A549 (cell line): ENCODE data around the gene KCTD4. TPM values are rescaled to one million over a fixed set of nuclear protein-coding genes. Genes with fewer than 3 reads are reported as not detected.

Experiments
- ATAC-seq, 2 experiments: fragments of 200-7000 bp in 1 of 2; fragments of >200 bp in 1 of 2; cut with Nextera tagmentation in 1 of 2; cut with Tn5 transposase in 1 of 2; 3 replicates each; pipeline versions ENCODE4 v1.8.0 to v1.9.1; 2018 to 2020; ENCODE audit warnings: mild to moderate bottlenecking in 1 of 2, moderate library complexity in 1 of 2
- CTCF ChIA-PET: fragments of 300-600 bp; sonication (Branson Sonifier 250); formaldehyde crosslinking; extraction: SDS; loops from one replicate; lab custom pipeline; 2021; ENCODE audit warnings: antibody characterized with exemption, inconsistent platforms; lab: Yijun Ruan, JAX
- POLR2A ChIA-PET: fragments of 350-600 bp; formaldehyde crosslinking; extraction: SDS; loops from one replicate; lab custom pipeline; 2021; ENCODE audit warnings: antibody characterized with exemption, inconsistent platforms; lab: Yijun Ruan, JAX
- DNase-seq, 2 experiments: peaks; one replicate each; pipeline versions ENCODE4 v3.0.0 to v3.0.0-alpha.2; 2011 to 2016; ENCODE audit warnings: low read depth in 1 of 2, low spot score in 1 of 2
- FAIRE-seq: peaks from 2 replicates; lab custom pipeline; 2011; peaks lifted over from hg19 to GRCh38; lab: Jason Lieb, UNC
- H3K27ac ChIP-seq, 2 experiments: fragments of >200 bp; sonication (Bioruptor Twin); formaldehyde crosslinking; 3 replicates each; pipeline ENCODE4 v1.5.1; 2016 to 2017
- H3K4me1 ChIP-seq: fragments of >200 bp; sonication (Bioruptor Twin); formaldehyde crosslinking; 3 replicates; pipeline ENCODE4 v1.6.1; 2016
- H3K4me2 ChIP-seq: fragments of >200 bp; sonication (Bioruptor Twin); formaldehyde crosslinking; 3 replicates; pipeline ENCODE4 v1.6.1; 2016
- H3K4me3 ChIP-seq: fragments of >200 bp; sonication (Bioruptor Twin); formaldehyde crosslinking; 3 replicates; pipeline ENCODE4 v1.5.1; 2016
- H3K9me3 ChIP-seq: fragments of >200 bp; sonication (Bioruptor Twin); formaldehyde crosslinking; 3 replicates; pipeline ENCODE4 v1.6.1; 2016
- CEBPB ChIP-seq, 2 experiments: fragments of >200 bp in 1 of 2; sonication (Bioruptor Twin) in 1 of 2; formaldehyde crosslinking in 1 of 2; IDR thresholded peaks; 2 replicates each; pipeline ENCODE4 v1.6.1; 2012 to 2016
- ESRRA ChIP-seq: fragments of 150-350 bp; IDR thresholded peaks from 2 replicates; pipeline ENCODE4 v1.6.1; 2014; ENCODE audit warnings: mild to moderate bottlenecking, low read length, borderline replicate concordance
- FOSB ChIP-seq: fragments of 250-450 bp; sonication (Bioruptor Pico); IDR thresholded peaks from 2 replicates; pipeline ENCODE4 v1.5.0; 2020; ENCODE audit warnings: mild to moderate bottlenecking, moderate library complexity
- GATA3 ChIP-seq: IDR thresholded peaks from 2 replicates; pipeline ENCODE4 v1.6.1; 2012; ENCODE audit warnings: borderline replicate concordance
- HOXB5 ChIP-seq: fragments of 250-450 bp; sonication (Bioruptor Pico); IDR thresholded peaks from 2 replicates; pipeline ENCODE4 v1.5.0; 2020; ENCODE audit warnings: mild to moderate bottlenecking, moderate library complexity
- JUNB ChIP-seq: fragments of >200 bp; sonication (Bioruptor Twin); formaldehyde crosslinking; IDR thresholded peaks from 2 replicates; pipeline ENCODE4 v1.6.1; 2016
- KDM1A ChIP-seq: fragments of 200-600 bp; sonication (generic); IDR thresholded peaks from 2 replicates; pipeline ENCODE4 v1.6.1; 2016; ENCODE audit warnings: low read depth, mild to moderate bottlenecking
- MYC ChIP-seq: IDR thresholded peaks from 2 replicates; pipeline ENCODE4 v1.6.1; 2012; ENCODE audit warnings: mild to moderate bottlenecking, inconsistent platforms, low read length, improper control_type of control experiment, borderline replicate concordance
- NFE2L2 ChIP-seq: fragments of 150-350 bp; conservative IDR thresholded peaks from 2 replicates; pipeline ENCODE4 v1.6.1; 2014; ENCODE audit warnings: low read length
- NPAS2 ChIP-seq: fragments of 250-450 bp; sonication (Bioruptor Pico); IDR thresholded peaks from 2 replicates; pipeline ENCODE4 v1.8.0; 2022; ENCODE audit warnings: mild to moderate bottlenecking, moderate library complexity, borderline replicate concordance
- POLR2A ChIP-seq: IDR thresholded peaks from 2 replicates; pipeline ENCODE4 v1.6.1; 2012; ENCODE audit warnings: mild to moderate bottlenecking, low read length
- POLR2AphosphoS2 ChIP-seq: conservative IDR thresholded peaks from 2 replicates; pipeline ENCODE4 v1.6.1; 2012; ENCODE audit warnings: low read length, improper control_type of control experiment, inconsistent platforms
- RAD21 ChIP-seq, 2 experiments: fragments of >200 bp in 1 of 2; sonication (Bioruptor Twin) in 1 of 2; formaldehyde crosslinking in 1 of 2; IDR thresholded peaks in 1 of 2; conservative IDR thresholded peaks in 1 of 2; 2 replicates in 1 of 2; 3 replicates in 1 of 2; pipeline ENCODE4 v1.6.1; 2012 to 2018; ENCODE audit warnings: inconsistent platforms in 1 of 2
- RCOR1 ChIP-seq: fragments of 150-350 bp; IDR thresholded peaks from 2 replicates; pipeline ENCODE4 v1.6.1; 2014; ENCODE audit warnings: antibody characterized with exemption, low read length, low read depth
- ZFP36 ChIP-seq: fragments of 450-650 bp; IDR thresholded peaks from 2 replicates; pipeline ENCODE4 v1.6.1; 2014; ENCODE audit warnings: borderline replicate concordance; ENCODE audit not compliant: partially characterized antibody
- ZNF302 ChIP-seq: fragments of 250-450 bp; sonication (Bioruptor Pico); IDR thresholded peaks from 2 replicates; pipeline ENCODE4 v1.9.0; 2021; ENCODE audit warnings: inconsistent platforms, mild to moderate bottlenecking, moderate library complexity
- ZSCAN20 ChIP-seq: fragments of 250-450 bp; sonication (Bioruptor Pico); IDR thresholded peaks from 2 replicates; pipeline ENCODE4 v1.8.0; 2022; ENCODE audit warnings: mild to moderate bottlenecking, moderate library complexity
- WGBS: methylation state at CpG from one replicate; pipeline ENCODE4 v1.1.6; 2017; ENCODE audit errors: missing lambda C conversion rate; 5-methylcytosine and 5-hydroxymethylcytosine counted together
- polyA plus RNA-seq, 4 experiments: library from polyadenylated mRNA; depleted of rRNA in 3 of 4; stranded (reverse); fragments of >200 nt; fragmentation: RNase III in 1 of 4; extraction: RNeasy Plus Mini Kit Qiagen cat#74134 plus additional on column Dnase treatment in 1 of 4; gene quantifications; 2 replicates in 3 of 4; 3 replicates in 1 of 4; pipeline ENCODE4 v1.2.3, GENCODE V29; 2011 to 2017
- TF ChIP-seq, protein P1 (sequence below): fragments of 150-350 bp; IDR thresholded peaks from 2 replicates; pipeline ENCODE4 v1.6.1; 2014; ENCODE audit warnings: low read depth, mild to moderate bottlenecking, low read length
- TF ChIP-seq, protein P2 (sequence below): IDR thresholded peaks from 2 replicates; pipeline ENCODE4 v1.6.1; 2012
- TF ChIP-seq, protein P3 (sequence below): IDR thresholded peaks from 2 replicates; pipeline ENCODE4 v1.6.1; 2012
- TF ChIP-seq, protein P4 (sequence below): IDR thresholded peaks from 2 replicates; pipeline ENCODE4 v1.6.1; 2012; ENCODE audit warnings: low read depth, borderline replicate concordance
- TF ChIP-seq, protein P5 (sequence below): fragments of 250-450 bp; sonication (Bioruptor Pico); IDR thresholded peaks from 2 replicates; pipeline ENCODE4 v1.5.0; 2021; ENCODE audit warnings: mild to moderate bottlenecking, moderate library complexity, borderline replicate concordance

Gene KCTD4
- polyA plus RNA-seq, 2 of the 4 experiments (the other 2 are of a cell fraction): not detected

DNA sequence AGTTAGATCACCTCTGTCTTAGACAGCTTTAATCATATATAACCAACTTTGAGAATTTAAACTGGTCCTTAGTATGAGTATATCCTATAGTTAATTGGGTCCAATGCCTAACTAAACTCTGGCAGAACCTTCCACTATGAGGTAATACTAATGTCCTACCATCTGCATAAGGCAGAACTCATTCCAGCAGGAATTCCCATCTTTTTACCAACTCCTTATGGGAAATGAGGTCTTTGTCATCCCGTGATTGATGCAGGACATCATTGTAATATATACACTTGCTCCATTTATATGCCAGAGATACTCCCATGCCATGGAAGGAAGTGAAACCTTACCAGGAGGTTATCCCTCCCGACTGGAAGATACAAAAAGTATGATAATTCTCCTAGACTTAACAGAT lies 2.8 kb downstream of the KCTD4 start:
- no peak for FAIRE-seq
- CTCF ChIA-PET: interaction anchor here (0.9 kb wide), 2 partner anchors 24 to 81 kb away, joined by 3 to 5 read pairs; no protein-coding TSS in a partner anchor

DNA sequence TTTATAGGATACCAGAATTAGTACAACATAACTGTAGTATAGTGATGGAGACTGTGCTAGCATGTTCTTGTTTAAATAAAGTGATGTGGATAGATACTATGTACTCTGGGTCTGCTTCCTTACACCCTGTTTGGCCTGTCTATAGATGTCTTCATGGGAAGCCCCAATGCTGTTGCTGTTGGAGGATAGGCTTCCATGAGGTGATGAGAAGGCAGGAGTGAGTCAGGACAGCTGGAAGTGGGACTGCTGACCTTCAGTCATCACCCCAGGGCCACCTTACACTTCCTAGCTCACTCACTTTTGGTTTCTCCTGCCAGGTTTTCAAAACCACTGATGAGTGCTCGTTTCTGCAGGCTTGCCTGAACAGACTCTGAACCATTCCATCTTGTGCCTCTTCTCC lies 4.2 kb downstream of the KCTD4 start:
- DNase-seq (no peak), FAIRE-seq (no peak)

More for the DNA sequence above, 2.8 kb downstream of the KCTD4 start:
- Histone ChIP-seq H3K4me3 (no peak overlapping the region), H3K4me2 (no peak overlapping the region), H3K9me3 (no peaks in the 10 kb centered on the region), H3K27ac (no peak overlapping the region), H3K4me1 (peaks cover 26% of the 10 kb centered on the region)
- ATAC-seq: no peak
- TF ChIP-seq FOSB (CRISPR knock-in tag): no peak
- TF ChIP-seq KDM1A: no peak
- TF ChIP-seq CEBPB (IDR thresholded peaks at IDR 0.05): no peak
- no peak for TF ChIP-seq ZNF302 (CRISPR knock-in tag)
- no peak for TF ChIP-seq ESRRA
- TF ChIP-seq, protein P1, sequence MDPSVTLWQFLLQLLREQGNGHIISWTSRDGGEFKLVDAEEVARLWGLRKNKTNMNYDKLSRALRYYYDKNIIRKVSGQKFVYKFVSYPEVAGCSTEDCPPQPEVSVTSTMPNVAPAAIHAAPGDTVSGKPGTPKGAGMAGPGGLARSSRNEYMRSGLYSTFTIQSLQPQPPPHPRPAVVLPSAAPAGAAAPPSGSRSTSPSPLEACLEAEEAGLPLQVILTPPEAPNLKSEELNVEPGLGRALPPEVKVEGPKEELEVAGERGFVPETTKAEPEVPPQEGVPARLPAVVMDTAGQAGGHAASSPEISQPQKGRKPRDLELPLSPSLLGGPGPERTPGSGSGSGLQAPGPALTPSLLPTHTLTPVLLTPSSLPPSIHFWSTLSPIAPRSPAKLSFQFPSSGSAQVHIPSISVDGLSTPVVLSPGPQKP: no peak
- TF ChIP-seq NPAS2 (CRISPR knock-in tag): no peak
- no peak for TF ChIP-seq ZFP36
- no peak for TF ChIP-seq NFE2L2
- no peak for TF ChIP-seq HOXB5 (CRISPR knock-in tag)
- no peak for TF ChIP-seq POLR2A
- WGBS: 88% methylated on average over 2 of the region's 2 CpGs
- POLR2A ChIA-PET: no interaction called here
- DNase-seq: no peak

DNA sequence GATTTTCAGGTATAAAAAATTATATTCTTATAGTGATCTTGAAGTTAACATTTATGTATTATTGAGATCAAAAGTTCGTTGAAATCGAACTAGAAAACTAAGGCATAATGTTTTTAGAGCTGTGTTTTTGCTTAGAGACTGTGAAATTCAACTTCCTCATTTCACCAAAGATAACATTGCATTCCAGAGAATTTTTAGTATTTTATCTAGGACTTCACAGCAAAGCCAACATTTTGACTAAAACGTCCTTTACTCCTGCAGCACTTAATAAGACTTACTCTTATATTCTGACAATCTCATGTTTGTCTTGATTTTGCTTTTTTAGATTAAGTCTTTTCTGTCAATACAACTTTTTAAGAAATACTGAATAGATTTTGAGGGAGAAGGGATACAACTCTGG lies 4.7 kb downstream of the KCTD4 start:
- ChIA-PET CTCF (no interaction called here), POLR2A (no interaction called here)
- H3K27ac ChIP-seq: no peak overlapping the region
- H3K9me3 ChIP-seq: no peaks in the 10 kb centered on the region
- FAIRE-seq (no peak), DNase-seq (no peak), ATAC-seq (no peak)
- H3K4me3 ChIP-seq: no peak overlapping the region
- TF ChIP-seq, protein P2, sequence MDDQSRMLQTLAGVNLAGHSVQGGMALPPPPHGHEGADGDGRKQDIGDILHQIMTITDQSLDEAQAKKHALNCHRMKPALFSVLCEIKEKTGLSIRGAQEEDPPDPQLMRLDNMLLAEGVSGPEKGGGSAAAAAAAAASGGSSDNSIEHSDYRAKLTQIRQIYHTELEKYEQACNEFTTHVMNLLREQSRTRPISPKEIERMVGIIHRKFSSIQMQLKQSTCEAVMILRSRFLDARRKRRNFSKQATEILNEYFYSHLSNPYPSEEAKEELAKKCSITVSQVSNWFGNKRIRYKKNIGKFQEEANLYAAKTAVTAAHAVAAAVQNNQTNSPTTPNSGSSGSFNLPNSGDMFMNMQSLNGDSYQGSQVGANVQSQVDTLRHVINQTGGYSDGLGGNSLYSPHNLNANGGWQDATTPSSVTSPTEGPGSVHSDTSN: no peak
- H3K4me2 ChIP-seq: no peak overlapping the region
- WGBS: 78% methylated on average over 3 of the region's 3 CpGs
- H3K4me1 ChIP-seq: peaks cover 40% of the 10 kb centered on the region

More for the DNA sequence above, 4.2 kb downstream of the KCTD4 start:
- Histone ChIP-seq H3K27ac (no peak overlapping the region), H3K4me2 (no peak overlapping the region), H3K9me3 (no peaks in the 10 kb centered on the region), H3K4me1 (peaks cover 40% of the 10 kb centered on the region), H3K4me3 (no peak overlapping the region)
- no peak for ATAC-seq
- CTCF ChIA-PET: no interaction called here
- POLR2A ChIA-PET: no interaction called here
- TF ChIP-seq, protein P3, sequence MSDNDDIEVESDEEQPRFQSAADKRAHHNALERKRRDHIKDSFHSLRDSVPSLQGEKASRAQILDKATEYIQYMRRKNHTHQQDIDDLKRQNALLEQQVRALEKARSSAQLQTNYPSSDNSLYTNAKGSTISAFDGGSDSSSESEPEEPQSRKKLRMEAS: no peak
- TF ChIP-seq, protein P4, sequence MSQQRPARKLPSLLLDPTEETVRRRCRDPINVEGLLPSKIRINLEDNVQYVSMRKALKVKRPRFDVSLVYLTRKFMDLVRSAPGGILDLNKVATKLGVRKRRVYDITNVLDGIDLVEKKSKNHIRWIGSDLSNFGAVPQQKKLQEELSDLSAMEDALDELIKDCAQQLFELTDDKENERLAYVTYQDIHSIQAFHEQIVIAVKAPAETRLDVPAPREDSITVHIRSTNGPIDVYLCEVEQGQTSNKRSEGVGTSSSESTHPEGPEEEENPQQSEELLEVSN: no peak
- TF ChIP-seq MYC: no peak
- TF ChIP-seq RCOR1: no peak
- no peak for TF ChIP-seq ZSCAN20 (CRISPR knock-in tag)
- TF ChIP-seq CEBPB (IDR thresholded peaks at IDR 0.05): no peak
- TF ChIP-seq POLR2AphosphoS2: no peak
- no peak for TF ChIP-seq JUNB
- TF ChIP-seq, protein P5, sequence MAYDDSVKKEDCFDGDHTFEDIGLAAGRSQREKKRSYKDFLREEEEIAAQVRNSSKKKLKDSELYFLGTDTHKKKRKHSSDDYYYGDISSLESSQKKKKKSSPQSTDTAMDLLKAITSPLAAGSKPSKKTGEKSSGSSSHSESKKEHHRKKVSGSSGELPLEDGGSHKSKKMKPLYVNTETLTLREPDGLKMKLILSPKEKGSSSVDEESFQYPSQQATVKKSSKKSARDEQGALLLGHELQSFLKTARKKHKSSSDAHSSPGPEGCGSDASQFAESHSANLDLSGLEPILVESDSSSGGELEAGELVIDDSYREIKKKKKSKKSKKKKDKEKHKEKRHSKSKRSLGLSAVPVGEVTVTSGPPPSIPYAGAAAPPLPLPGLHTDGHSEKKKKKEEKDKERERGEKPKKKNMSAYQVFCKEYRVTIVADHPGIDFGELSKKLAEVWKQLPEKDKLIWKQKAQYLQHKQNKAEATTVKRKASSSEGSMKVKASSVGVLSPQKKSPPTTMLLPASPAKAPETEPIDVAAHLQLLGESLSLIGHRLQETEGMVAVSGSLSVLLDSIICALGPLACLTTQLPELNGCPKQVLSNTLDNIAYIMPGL (CRISPR knock-in tag): no peak
- no peak for TF ChIP-seq RAD21 (conservative IDR thresholded peaks at IDR 0.05 in 1 of 2, IDR thresholded peaks at IDR 0.05 in 1 of 2)
- TF ChIP-seq GATA3: no peak
- no peak for TF ChIP-seq HOXB5 (CRISPR knock-in tag)
- 71% methylated on average over 1 of the region's 1 CpG for WGBS
